ENCODE results near the gene HDAC9.

DNA sequence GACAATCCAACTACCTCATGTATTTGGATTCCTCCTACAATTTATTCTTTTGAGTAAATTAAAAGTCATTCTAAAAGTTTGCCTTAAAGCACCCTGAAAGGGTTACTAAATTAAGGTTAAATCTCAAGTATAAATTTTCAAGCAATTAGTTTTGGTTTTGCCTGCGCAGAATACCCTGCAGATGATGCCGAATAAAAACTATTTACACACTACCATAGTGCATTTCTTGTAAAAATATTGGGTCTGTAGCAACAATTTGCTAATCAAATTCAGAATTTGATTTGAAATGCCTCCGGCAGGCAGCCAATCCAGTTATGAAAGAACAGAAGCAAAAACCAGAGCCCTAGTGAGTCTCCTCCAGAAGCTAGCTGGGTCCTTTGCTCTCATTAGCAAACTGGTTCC lies 499.7 kb downstream of the HDAC9 start:
- TF ChIP-seq SIN3A (IDR thresholded peaks at IDR 0.05; ENCODE audit: borderline replicate concordance, insufficient read depth, low read length) (no peak), POLR2AphosphoS5 (IDR thresholded peaks at IDR 0.05; ENCODE audit: low read depth, low read length) (no peak)

Measured in PFSK-1 (cell line).